SK-N-SH treated with all-trans-retinoic acid at 6 μM for 48 hours (cell line): ENCODE results near the gene RAI14.

Experiments
- ARNTL ChIP-seq: fragments of 450-650 bp; formaldehyde crosslinking; IDR thresholded peaks from 2 replicates; pipeline ENCODE4 v1.5.0; 2020; ENCODE audit warnings: low read depth, mild to moderate bottlenecking, moderate library complexity, borderline replicate concordance
- CSRNP3 ChIP-seq: fragments of 250-450 bp; sonication (Bioruptor Pico); IDR thresholded peaks from 2 replicates; pipeline ENCODE4 v1.5.1; 2021; ENCODE audit warnings: mild to moderate bottlenecking, moderate library complexity
- PATZ1 ChIP-seq: fragments of 250-450 bp; sonication (Bioruptor Pico); IDR thresholded peaks from 2 replicates; pipeline ENCODE4 v1.8.0; 2020; ENCODE audit warnings: mild to moderate bottlenecking, moderate library complexity, borderline replicate concordance
- RARB ChIP-seq: fragments of 250-450 bp; sonication (Bioruptor Pico); IDR thresholded peaks from 2 replicates; pipeline ENCODE4 v1.8.0; 2021; ENCODE audit warnings: mild to moderate bottlenecking, moderate library complexity
- TCF4 ChIP-seq: fragments of 250-450 bp; sonication (Bioruptor Pico); IDR thresholded peaks from 2 replicates; pipeline ENCODE4 v1.8.0; 2021; ENCODE audit warnings: mild to moderate bottlenecking, moderate library complexity, borderline replicate concordance
- TOX ChIP-seq: fragments of 250-450 bp; sonication (Bioruptor Pico); IDR thresholded peaks from 2 replicates; pipeline ENCODE4 v1.8.0; 2021; ENCODE audit warnings: mild to moderate bottlenecking, moderate library complexity, borderline replicate concordance
- ZC3H10 ChIP-seq: fragments of 250-450 bp; sonication (Bioruptor Pico); IDR thresholded peaks from 2 replicates; pipeline ENCODE4 v1.5.1; 2021; ENCODE audit warnings: mild to moderate bottlenecking, moderate library complexity
- ZFP3 ChIP-seq: fragments of 250-450 bp; sonication (Bioruptor Pico); IDR thresholded peaks from 2 replicates; pipeline ENCODE4 v1.5.0; 2020; ENCODE audit warnings: mild to moderate bottlenecking, moderate library complexity
- ZNF565 ChIP-seq: fragments of 450-650 bp; formaldehyde crosslinking; conservative IDR thresholded peaks from 2 replicates; pipeline ENCODE4 v1.5.0; 2020; ENCODE audit warnings: low read depth, mild to moderate bottlenecking, moderate library complexity
- TF ChIP-seq, protein P1 (sequence below): fragments of 250-450 bp; sonication (Bioruptor Pico); IDR thresholded peaks from 2 replicates; pipeline ENCODE4 v1.5.1; 2020; ENCODE audit warnings: low read depth, mild to moderate bottlenecking, moderate library complexity

GRCh38 chr5:34802834-34803563 lies 146.9 kb downstream of the RAI14 start:
- TF ChIP-seq ZC3H10 (CRISPR knock-in tag) = no peak
- no peak for TF ChIP-seq RARB
- TF ChIP-seq, protein P1, sequence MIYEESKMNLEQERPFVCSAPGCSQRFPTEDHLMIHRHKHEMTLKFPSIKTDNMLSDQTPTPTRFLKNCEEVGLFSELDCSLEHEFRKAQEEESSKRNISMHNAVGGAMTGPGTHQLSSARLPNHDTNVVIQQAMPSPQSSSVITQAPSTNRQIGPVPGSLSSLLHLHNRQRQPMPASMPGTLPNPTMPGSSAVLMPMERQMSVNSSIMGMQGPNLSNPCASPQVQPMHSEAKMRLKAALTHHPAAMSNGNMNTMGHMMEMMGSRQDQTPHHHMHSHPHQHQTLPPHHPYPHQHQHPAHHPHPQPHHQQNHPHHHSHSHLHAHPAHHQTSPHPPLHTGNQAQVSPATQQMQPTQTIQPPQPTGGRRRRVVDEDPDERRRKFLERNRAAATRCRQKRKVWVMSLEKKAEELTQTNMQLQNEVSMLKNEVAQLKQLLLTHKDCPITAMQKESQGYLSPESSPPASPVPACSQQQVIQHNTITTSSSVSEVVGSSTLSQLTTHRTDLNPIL = no peak
- TF ChIP-seq CSRNP3 (CRISPR knock-in tag) = no peak
- no peak for TF ChIP-seq PATZ1 (CRISPR knock-in tag)
- no peak for TF ChIP-seq ARNTL (CRISPR knock-in tag)
- TF ChIP-seq TCF4 (CRISPR knock-in tag) = no peak
- TF ChIP-seq ZNF565 (CRISPR knock-in tag) = no peak
- TF ChIP-seq ZFP3 (CRISPR knock-in tag) = no peak
- no peak for TF ChIP-seq TOX (CRISPR knock-in tag)
